ENCODE measurements around the gene BNIP3.
"Not testable (repeated sequence)": the region's sequence is repeated elsewhere in the genome, so short reads cannot be mapped to it uniquely, and the experiment has no call there.

Gene BNIP3

GRCh38 chr10:132002004-132002403 lies 20.3 kb upstream of the BNIP3 start:
- no peak for DNase-seq (ENCODE audit: low read depth in 2 of 2)

DNA sequence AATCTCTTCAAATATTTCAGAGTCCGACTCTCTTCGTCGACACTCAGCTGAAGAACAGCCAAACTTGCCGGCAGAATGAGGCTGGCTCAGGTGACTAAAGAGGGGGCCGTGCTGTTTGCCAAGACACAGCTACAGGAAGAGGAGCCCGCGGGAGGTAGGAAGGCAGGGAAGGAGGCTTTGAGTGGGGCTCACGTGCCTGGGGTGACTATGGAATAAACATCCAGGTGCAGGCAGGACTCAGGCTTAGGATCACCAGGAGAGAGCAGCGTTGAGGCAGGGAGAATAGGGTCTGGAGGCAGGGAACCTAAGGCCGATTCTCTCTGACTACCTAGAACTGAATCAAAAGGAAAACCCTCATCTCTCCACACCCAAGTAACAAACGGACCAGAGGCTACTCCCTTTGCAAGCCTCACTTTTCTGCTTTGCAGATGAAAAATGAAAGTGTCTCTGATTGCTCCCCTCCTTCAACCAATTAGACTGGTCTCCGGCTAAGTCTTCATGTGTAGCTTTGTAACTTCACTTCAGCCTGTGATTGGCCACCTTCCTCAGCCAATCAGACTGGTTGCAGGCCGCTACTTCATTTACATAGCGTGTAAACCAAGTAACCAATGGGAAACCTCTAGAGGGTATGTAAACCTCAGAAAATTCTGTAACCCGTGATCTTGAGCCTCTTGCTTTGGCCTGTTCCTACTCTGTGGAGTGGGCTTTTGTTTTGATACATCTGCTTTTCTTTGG lies 19.7 kb upstream of the BNIP3 start:
- no peak for DNase-seq (ENCODE audit: low read depth in 2 of 2)

GRCh38 chr10:131998845-131999681 lies 17.3 kb upstream of the BNIP3 start:
- no peak for DNase-seq (ENCODE audit: low read depth in 2 of 2)

DNA sequence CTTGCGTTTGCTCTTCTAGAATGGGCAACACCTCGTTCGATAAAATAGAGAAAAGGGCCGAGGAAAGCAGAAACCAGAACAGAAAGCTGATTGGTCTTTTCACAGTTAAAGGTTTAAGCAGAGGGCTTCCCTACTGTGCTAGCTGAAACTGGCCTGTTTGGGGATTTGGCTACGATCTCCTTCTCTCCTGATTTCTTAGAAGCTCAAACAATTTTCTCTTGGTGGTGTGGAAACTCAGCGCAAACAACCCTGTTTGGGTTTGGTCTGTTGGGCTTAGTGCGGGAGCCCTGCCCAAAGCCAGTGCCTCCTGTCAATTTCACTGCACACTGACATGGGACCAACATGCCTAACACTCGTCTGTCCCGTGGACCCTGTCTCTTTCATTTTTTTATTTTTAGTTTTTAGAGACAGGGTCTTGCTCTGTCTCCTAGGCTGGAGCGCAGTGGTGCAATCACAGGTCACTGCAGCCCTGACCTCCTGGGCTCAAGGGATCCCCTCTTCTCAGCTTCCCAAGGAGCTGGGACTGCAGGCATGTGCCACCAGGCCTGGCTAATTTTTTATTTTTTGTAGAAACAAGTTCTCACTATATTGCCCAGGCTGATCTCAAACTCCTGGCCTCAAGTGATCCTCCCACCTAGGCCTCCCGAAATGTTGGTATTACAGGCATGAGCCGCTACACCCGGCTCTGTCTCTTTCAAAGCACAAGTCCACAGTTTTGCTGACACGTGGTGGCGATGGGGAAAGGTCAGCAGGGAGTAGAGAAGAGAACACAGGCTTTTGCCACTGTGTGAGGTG lies 16.5 kb upstream of the BNIP3 start:
- DNase-seq (ENCODE audit: low read depth in 2 of 2) = no peak

- no peak for DNase-seq (ENCODE audit: low read depth in 2 of 2)
Observed at GRCh38 chr10:131997366-131998049, 15.8 kb upstream of the BNIP3 start.

DNA sequence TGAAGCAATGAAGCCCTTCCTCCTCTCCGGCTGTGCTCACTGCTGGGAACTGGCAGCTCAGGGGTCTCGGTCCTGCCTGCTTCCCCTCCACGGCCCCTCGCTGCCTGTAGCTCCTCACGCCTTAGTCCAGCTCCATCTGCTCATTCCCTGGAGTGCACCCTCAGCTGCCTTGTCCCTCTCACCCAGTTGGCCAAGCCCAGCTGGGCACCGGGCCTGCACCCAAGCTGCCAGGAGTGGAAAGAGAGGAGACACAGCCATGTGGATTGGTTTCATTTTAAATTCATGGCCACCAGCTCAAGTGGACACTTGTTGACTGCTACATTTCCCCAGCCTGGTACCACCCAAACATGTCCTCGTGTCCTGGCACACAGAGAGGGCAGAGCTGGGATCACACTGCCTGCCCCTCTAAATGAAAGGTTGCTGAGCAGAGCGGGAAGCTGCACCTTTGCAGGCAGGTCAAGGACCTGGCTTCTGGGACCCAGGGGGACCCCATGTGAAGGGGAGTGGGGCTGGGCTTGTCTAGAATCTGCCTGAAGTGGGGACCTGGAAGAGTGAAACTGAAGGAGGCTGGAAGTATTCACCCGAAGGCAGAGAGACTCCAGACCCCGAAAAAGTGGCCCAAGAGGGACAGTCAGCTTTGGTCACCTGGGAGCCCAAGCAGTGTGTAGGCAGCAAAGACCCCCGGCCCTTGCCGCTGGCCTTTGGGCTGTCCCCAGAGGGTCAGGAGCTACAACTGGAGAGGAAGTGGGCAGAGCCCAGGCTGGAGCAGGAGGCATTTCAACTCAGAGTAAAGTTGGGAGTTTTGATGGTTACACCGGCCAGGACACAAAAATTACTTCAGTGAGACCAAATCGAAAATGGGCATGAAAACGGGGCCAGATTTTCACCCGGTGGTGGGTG lies 15.0 kb upstream of the BNIP3 start:
- no peak for DNase-seq (ENCODE audit: low read depth in 2 of 2)

- DNase-seq (ENCODE audit: low read depth in 2 of 2) = no peak
Observed at GRCh38 chr10:131994435-131994834, 12.7 kb upstream of the BNIP3 start.

- no peak for DNase-seq (ENCODE audit: low read depth in 2 of 2)
Observed at GRCh38 chr10:131993275-131993674, 11.6 kb upstream of the BNIP3 start.

DNA sequence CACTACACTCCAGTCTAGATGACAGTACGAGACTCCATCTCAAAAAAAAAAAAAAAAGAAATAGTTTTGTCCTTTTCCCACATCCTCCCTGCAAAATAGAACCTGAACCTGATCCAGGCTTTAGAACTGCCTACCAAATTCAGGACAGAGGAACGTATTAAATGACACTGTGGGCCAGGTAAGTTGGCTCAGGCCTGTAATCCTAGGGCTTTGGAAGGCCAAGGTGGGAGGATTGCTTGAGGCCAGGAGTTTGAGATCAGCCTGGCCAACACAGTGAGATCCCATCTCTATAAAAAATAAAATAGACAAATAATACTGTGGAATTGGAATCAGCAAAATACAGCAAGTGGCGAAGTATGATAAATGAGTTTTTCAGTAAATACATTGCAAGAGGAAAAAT lies 10.0 kb upstream of the BNIP3 start:
- DNase-seq (ENCODE audit: low read depth in 2 of 2) = no peak

- DNase-seq (ENCODE audit: low read depth in 2 of 2) = not testable (repeated sequence)
Observed at GRCh38 chr10:131987786-131988185, 6.1 kb upstream of the BNIP3 start.

DNA sequence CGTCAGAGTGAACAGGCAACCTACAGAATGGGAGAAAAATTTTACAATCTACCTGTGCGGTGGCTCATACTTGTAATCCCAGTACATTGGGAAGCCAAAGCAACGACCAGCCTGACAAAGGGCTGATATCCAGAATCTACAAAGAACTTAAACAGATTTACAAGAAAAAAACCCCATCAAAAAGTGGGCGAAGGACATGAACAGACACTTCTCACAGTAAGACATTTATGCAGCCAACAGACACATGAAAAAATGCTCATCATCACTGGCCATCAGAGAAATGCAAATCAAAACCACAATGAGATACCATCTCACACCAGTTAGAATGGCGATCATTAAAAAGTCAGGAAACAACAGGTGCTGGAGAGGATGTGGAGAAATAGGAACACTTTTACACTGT lies 5.6 kb upstream of the BNIP3 start:
- DNase-seq (ENCODE audit: low read depth in 2 of 2) = not testable (repeated sequence)

- DNase-seq (ENCODE audit: low read depth in 2 of 2) = not testable (repeated sequence)
Observed at GRCh38 chr10:131986851-131987250, 5.1 kb upstream of the BNIP3 start.

DNA sequence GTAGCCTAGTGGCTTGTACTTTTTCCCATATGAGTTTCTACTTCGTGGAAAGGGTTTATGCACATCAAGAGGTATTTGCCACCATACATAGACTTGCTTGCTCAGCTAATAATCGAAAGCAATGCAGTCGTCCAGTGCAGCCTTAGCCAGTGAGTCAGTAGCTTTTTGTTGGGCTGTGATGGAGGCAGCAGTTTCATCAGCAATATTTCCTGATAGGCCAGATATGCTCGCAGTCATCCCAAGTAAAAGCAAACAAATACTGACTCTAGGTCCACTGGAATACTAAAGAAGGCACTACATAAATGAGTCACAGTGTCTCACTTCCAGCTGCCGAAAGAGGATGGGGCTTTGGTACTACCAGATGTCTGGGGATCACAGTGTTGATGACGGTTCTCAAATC lies 2.1 kb upstream of the BNIP3 start:
- DNase-seq (ENCODE audit: low read depth in 2 of 2) = peak; percentile 47 to 57

GRCh38 chr10:131982796-131983195 lies 1.1 kb upstream of the BNIP3 start:
- DNase-seq (ENCODE audit: low read depth in 2 of 2) = no peak

DNA sequence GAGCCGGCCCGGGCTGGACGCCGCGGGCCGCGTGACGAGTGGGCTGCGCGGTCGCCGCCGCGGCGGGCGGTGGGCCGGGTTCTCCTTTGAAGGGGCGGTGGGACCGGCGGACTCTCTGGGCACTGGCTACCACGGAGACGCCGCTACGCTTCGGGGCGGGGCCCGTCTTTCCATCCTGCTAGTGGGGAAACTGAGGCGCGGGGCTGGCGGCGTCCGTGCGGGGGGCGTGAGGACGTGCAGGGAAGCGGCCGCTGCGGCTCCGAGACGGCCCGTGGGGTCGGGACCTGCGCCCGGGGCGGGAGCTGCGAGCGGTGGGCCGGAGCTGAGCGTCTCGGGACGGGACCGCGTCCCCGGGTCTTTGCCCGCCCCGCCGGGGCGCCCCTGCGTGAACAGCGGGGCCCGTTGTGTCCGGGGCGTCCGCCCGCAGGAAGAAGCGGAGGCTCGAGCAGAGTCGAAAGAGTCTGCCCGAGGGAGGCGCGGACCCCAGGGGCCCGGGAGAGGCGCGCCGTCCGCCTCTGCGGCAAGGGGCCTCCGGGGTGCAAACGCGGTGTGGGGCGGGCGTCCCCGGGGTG lies 548 bp upstream of the BNIP3 start:
- DNase-seq (ENCODE audit: low read depth in 2 of 2) = no peak

GRCh38 chr10:131980761-131981428 lies 828 bp downstream of the BNIP3 start:
- no peak for DNase-seq (ENCODE audit: low read depth in 2 of 2)

DNA sequence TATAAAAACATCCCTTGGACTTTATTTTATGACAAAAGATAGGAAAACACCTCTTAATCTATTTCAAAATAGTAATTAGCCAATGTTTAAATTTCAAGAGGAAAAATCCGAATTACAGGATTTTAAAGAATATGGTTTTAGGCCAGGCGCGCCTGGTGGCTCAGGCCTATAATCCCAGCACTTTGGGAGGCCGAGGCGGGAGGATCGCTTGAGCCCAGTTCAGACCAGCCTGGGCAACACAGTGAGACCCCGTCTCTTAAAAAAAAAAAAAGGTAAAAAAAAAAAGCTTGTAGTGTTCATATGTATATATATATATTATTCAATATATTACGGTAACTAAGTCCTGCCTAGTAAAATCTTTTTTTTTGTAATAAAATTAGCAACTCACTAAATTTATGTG lies 1.4 kb downstream of the BNIP3 start:
- no peak for DNase-seq (ENCODE audit: low read depth in 2 of 2)

DNA sequence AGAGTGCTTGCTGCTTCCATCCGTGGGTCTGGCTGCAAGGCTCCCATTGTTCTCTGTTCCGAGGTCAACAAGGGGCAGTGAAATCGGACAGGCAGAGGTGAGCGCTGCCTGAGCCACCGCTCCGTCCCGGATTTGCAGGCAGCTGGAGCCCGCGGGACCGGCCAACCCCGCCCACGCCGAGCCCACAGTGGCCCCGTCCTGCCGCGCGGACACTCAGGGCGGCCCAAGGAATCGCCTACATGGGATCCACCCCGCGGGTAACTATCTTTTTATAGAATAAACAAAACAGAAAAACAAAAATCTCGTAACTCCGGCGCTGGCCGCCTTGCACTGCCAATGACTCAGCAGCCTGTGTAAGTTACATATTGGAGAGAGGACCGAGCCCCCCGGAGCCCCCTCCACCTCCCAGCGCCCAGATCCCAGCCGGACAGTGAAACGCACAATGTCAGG lies 1.9 kb downstream of the BNIP3 start:
- no peak for DNase-seq (ENCODE audit: low read depth in 2 of 2)

DNA sequence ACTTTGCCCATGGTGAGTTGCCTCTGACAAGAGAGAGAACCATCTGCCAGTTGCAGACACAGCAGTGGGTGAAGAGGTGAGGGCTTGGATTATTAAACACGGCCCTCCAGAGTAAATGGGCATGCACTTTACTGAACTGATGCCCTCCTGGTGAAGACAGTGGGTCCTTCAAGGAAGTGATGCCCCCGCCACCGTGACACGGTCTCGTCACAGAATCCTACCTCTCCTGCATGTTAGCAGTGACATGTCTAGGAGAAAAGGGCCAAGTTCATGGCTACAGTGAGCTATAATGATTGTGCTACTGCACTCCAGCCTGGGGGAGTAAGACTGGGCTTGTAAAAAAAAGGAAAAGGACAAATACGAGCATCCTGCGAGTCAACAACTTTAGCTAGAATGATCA lies 2.4 kb downstream of the BNIP3 start:
- DNase-seq (ENCODE audit: low read depth in 2 of 2) = no peak

DNA sequence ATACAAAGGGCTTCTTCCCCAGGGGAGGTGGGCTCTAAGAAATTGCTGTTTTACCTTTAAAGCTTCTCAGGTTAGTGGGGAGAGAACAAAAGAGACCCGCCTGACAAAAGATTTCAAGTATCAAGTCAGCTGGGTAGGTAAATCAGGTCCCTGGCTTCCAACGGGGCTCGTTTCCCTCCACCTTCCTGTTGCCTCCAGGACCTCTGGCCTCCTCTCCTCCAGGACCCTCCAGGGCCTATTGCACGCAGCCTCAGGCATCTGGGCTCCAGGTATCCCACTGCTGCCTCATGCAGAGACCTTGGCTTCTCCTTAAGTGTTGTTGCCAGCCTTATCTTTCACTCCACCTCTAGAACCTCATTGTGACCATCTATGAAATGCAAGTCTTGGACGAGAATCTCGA lies 2.9 kb downstream of the BNIP3 start:
- no peak for DNase-seq (ENCODE audit: low read depth in 2 of 2)
